GM18873 (cell line): ENCODE results near the gene OR2F2.

Experiments used
- ATAC-seq: cut with Tn5 transposase; IDR thresholded peaks from one replicate; pipeline ENCODE4 v1.9.1; 2021; ENCODE audit warnings: mild to moderate bottlenecking, moderate library complexity, moderate number of reproducible peaks; ENCODE audit not compliant: unreplicated experiment, low FRiP score

Gene OR2F2

GRCh38 chr7:143975617-143976016 lies 40.6 kb downstream of the OR2F2 start:
- ATAC-seq: no peak

GRCh38 chr7:143978585-143978984 lies 43.6 kb downstream of the OR2F2 start:
- no peak for ATAC-seq

- ATAC-seq: no peak
Measured at GRCh38 chr7:143979359-143979758, 44.3 kb downstream of the OR2F2 start.

GRCh38 chr7:143979998-143980397 lies 45.0 kb downstream of the OR2F2 start:
- ATAC-seq: no peak

DNA sequence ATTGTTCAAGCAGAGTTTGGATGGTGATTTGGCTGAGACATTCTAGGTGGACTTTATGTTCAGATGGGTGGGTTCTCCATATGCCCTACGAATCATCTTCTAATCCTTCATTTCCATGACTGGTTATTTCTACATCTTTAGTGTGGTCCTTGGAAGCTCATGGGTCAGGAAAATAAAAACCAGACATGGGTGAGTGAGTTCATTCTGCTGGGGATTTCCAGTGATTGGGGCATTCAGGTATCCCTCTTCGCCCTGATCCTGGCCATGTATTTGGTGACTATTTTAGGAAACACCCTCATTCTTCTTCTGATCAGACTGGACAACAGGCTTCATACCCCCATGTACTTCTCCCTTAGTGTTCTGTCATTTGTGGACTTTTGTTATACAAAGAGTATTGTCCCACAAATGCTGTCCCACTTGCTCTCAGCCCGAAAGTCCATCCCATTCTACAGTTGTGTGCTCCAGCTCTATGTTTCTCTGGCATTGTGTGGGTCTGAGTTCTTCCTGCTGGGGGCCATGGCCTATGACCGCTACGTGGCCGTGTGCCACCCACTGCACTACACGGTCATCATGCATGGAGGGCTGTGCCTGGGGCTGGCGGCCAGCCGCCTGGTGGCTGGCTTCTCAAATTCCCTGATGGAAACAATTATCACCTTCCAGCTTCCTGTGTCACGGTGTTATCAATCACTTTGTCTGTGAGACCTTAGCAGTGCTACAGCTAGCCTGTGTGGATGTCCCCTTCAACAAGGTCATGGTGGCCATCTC lies 45.9 kb downstream of the OR2F2 start:
- no peak for ATAC-seq

GRCh38 chr7:143983960-143984359 lies 48.9 kb downstream of the OR2F2 start:
- ATAC-seq: no peak
